OCI-LY3 (cell line): ENCODE data around the gene QRICH2.

Experiments
- CTCF ChIP-seq: fragments of 200-600, 300-600 bp; sonication (generic); IDR thresholded peaks from 2 replicates; pipeline ENCODE4 v1.5.1; 2014; ENCODE audit warnings: antibody characterized with exemption, low read length, low read depth
- EZH2phosphoT487 ChIP-seq: fragments of 200-600 bp; shearing (Covaris generic); IDR thresholded peaks from 2 replicates; pipeline ENCODE4 v1.6.1; 2018; ENCODE audit warnings: antibody characterized with exemption, mixed run types, low read depth

- TF ChIP-seq CTCF = no peak
- no peak for TF ChIP-seq EZH2phosphoT487
Measured at GRCh38 chr17:76277300-76278267, 30.5 kb downstream of the QRICH2 start.
